Left kidney (tissue), 2 donors: ENCODE measurements around the gene ELP2. TPM values are rescaled to one million over a fixed set of nuclear protein-coding genes. Genes with fewer than 3 reads are reported as not detected.

Experiments
- DNase-seq: peaks from one replicate; pipeline ENCODE4 v3.0.0-alpha.2; 2013
- polyA plus RNA-seq: library from polyadenylated mRNA; unstranded; fragments of 120-200 nt; gene quantifications from one replicate; pipeline ENCODE4 v1.2.1, GENCODE V29; 2013; ENCODE audit not compliant: insufficient read length

ELP2 gene
- polyA plus RNA-seq, 1 donor: 150 TPM

DNA sequence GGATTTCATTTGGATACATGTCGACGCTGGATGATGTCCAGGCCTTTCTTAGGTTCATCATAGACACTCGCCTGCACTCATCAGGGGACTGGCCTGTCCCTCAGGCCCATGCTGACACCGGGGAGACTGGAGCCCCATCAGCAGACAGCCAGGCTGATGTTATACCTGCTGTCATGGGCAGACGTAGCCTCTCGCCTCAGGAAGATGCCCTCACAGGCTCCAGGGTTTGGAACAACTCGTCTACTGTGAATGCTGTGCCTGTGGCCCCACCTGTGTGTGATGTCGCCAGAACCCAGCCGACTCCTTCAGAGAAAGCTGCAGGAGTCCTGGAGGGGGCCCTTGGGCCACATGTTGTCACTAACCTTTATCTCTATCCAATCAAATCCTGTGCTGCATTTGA, 85.9 kb downstream of the ELP2 start:
- DNase-seq: no peak

GRCh38 chr18:36217348-36217747, 87.6 kb downstream of the ELP2 start:
- DNase-seq: no peak

GRCh38 chr18:36229188-36229587, 99.5 kb downstream of the ELP2 start:
- DNase-seq: no peak

Other genes with a start within 250 kb of the ELP2 start
- 75.3 TPM for gene RPRD1A, start 62.3 kb upstream of the ELP2 start, polyA plus RNA-seq
- gene SLC39A6, start 559 bp upstream of the ELP2 start, polyA plus RNA-seq: 81.6 TPM
- gene MOCOS, start 57.6 kb downstream of the ELP2 start, polyA plus RNA-seq: 1.2 TPM
- 42.4 TPM for gene FHOD3, start 167.8 kb downstream of the ELP2 start, polyA plus RNA-seq